K562 (cell line): ENCODE results near the gene TSPAN32. TPM values are rescaled to one million over a fixed set of nuclear protein-coding genes. Genes with fewer than 3 reads are reported as not detected.

ENCODE experiments used
- ATAC-seq: fragments of 200-7000 bp; cut with Tn5 transposase; 3 replicates; pipeline ENCODE4 v1.9.1; 2020; ENCODE audit warnings: moderate library complexity
- BruUV-seq: library from RNA; stranded (reverse); fragments of 400-500 nt; replicated peaks from 2 replicates; lab custom pipeline; 2021; lab: Mats Ljungman, UMichigan
- CTCF ChIA-PET: fragments of 300-600 bp; formaldehyde crosslinking; extraction: SDS; loops from one replicate; lab custom pipeline; 2021; ENCODE audit warnings: low intra/inter-chr PET ratio; lab: Yijun Ruan, JAX
- POLR2A ChIA-PET: fragments of 300-600, 350-650 bp; sonication (Branson Sonifier 250); formaldehyde crosslinking; extraction: SDS; loops from one replicate; lab custom pipeline; 2021; ENCODE audit warnings: antibody characterized with exemption, inconsistent platforms; lab: Yijun Ruan, JAX
- DNase-seq, 4 experiments: peaks; one replicate each; pipeline versions ENCODE4 v3.0.0 to v3.0.0-alpha.2; 2011 to 2018; ENCODE audit warnings: low spot score in 3 of 4, mixed read lengths in 3 of 4; ENCODE audit errors: extremely low read depth in 1 of 4
- FAIRE-seq: peaks from 2 replicates; lab custom pipeline; 2011; peaks lifted over from hg19 to GRCh38; lab: Jason Lieb, UNC
- H2AFZ ChIP-seq: 2 replicates; pipeline ENCODE4 v1.6.0; 2011; ENCODE audit warnings: low read depth, low read length, control low read depth, inconsistent platforms
- H3K27ac ChIP-seq: fragments of 200-600 bp; 3 replicates; pipeline ENCODE4 v1.8.0; 2011; ENCODE audit warnings: low read depth, mild to moderate bottlenecking, control low read depth, inconsistent platforms, low read length, moderate library complexity, mixed read lengths; ENCODE audit errors: extremely low read depth
- H3K27me3 ChIP-seq, 2 experiments: fragments of 300-600 bp in 1 of 2; 2 replicates in 1 of 2; 3 replicates in 1 of 2; pipeline versions ENCODE4 v1.6.0 to v1.8.0; 2011; ENCODE audit warnings: inconsistent platforms in 2 of 2, low read length in 2 of 2, mild to moderate bottlenecking in 1 of 2, mixed read lengths in 1 of 2, moderate library complexity in 1 of 2; ENCODE audit not compliant: control insufficient read depth in 2 of 2, insufficient read depth in 2 of 2
- H3K36me3 ChIP-seq: fragments of 300-600 bp; 3 replicates; pipeline ENCODE4 v1.8.0; 2011; ENCODE audit warnings: mild to moderate bottlenecking, low read length, inconsistent platforms; ENCODE audit not compliant: control insufficient read depth, insufficient read depth
- H3K4me1 ChIP-seq, 2 experiments: fragments of 200-600 bp in 1 of 2; replicated peaks in 1 of 2; 2 replicates in 1 of 2; 3 replicates in 1 of 2; pipeline versions ENCODE4 v1.5.1 to v1.8.0; 2011; ENCODE audit warnings: inconsistent platforms in 2 of 2, low read length in 2 of 2, mild to moderate bottlenecking in 1 of 2, mixed read lengths in 1 of 2, moderate library complexity in 1 of 2; ENCODE audit not compliant: control insufficient read depth in 2 of 2, insufficient read depth in 2 of 2
- H3K4me2 ChIP-seq: 2 replicates; pipeline ENCODE4 v1.6.1; 2011; ENCODE audit warnings: low read length, control low read depth, inconsistent platforms, mixed read lengths; ENCODE audit not compliant: insufficient read depth
- H3K4me3 ChIP-seq: fragments of 200-600 bp; sonication (generic), shearing (Covaris generic); 2 replicates; pipeline ENCODE4 v1.5.1; 2016; ENCODE audit warnings: control low read depth, inconsistent platforms
- H3K79me2 ChIP-seq: fragments of 200-600 bp; 3 replicates; pipeline ENCODE4 v1.8.0; 2011; ENCODE audit warnings: low read length, inconsistent platforms; ENCODE audit not compliant: control insufficient read depth, insufficient read depth
- H3K9ac ChIP-seq, 2 experiments: 2 replicates each; pipeline versions ENCODE4 v1.6.0 to v1.6.1; 2011; ENCODE audit warnings: low read depth in 2 of 2, low read length in 2 of 2, control low read depth in 1 of 2, inconsistent platforms in 1 of 2, mild to moderate bottlenecking in 1 of 2, mixed read lengths in 1 of 2; ENCODE audit not compliant: insufficient read depth in 1 of 2
- H3K9me1 ChIP-seq: one replicate; pipeline ENCODE4 v1.6.0; 2011; ENCODE audit warnings: inconsistent platforms, mild to moderate bottlenecking, low read length, moderate library complexity; ENCODE audit not compliant: control insufficient read depth, insufficient read depth
- H3K9me3 ChIP-seq: replicated peaks from 2 replicates; pipeline ENCODE4 v1.5.1; 2011; ENCODE audit warnings: low read depth, low read length, inconsistent platforms; ENCODE audit not compliant: control insufficient read depth, insufficient read depth
- H4K20me1 ChIP-seq: replicated peaks from 2 replicates; pipeline ENCODE4 v1.6.1; 2011; ENCODE audit warnings: low read length, inconsistent platforms, mixed read lengths; ENCODE audit not compliant: control insufficient read depth, insufficient read depth
- CBX1 ChIP-seq: sonication (generic); IDR thresholded peaks from 2 replicates; pipeline ENCODE4 v1.6.1; 2016; ENCODE audit warnings: antibody characterized with exemption, low read depth, mild to moderate bottlenecking
- ESRRA ChIP-seq: fragments of 450-650 bp; IDR thresholded peaks from 2 replicates; pipeline ENCODE4 v1.6.1; 2014; ENCODE audit warnings: low read depth, mild to moderate bottlenecking, moderate library complexity, borderline replicate concordance
- HMG20A ChIP-seq: fragments of 450-650 bp; formaldehyde crosslinking; conservative IDR thresholded peaks from 2 replicates; pipeline ENCODE4 v1.4.0; 2020; ENCODE audit warnings: mild to moderate bottlenecking, mixed read lengths
- NFIC ChIP-seq: fragments of 450-650 bp; IDR thresholded peaks from 2 replicates; pipeline ENCODE4 v1.6.1; 2017; ENCODE audit warnings: mild to moderate bottlenecking, inconsistent platforms
- NR1H2 ChIP-seq: sonication (generic); formaldehyde crosslinking; IDR thresholded peaks from 2 replicates; pipeline ENCODE4 v1.4.0; 2020; ENCODE audit warnings: mild to moderate bottlenecking, missing genetic modification reagents
- PCBP2 ChIP-seq: fragments of 200-400 bp; formaldehyde crosslinking; IDR thresholded peaks from 2 replicates; pipeline ENCODE4 v1.6.1; 2018; ENCODE audit warnings: low read length, low read depth, mild to moderate bottlenecking, moderate library complexity; ENCODE audit not compliant: poor library complexity, severe bottlenecking
- PPARD ChIP-seq: fragments of 250-450 bp; sonication (Bioruptor Pico); IDR thresholded peaks from 2 replicates; pipeline ENCODE4 v1.8.0; 2022; ENCODE audit warnings: inconsistent platforms, mild to moderate bottlenecking, moderate library complexity
- TRIM28 ChIP-seq: fragments of 450-650 bp; IDR thresholded peaks from 2 replicates; pipeline ENCODE4 v1.6.1; 2017
- ZNF277 ChIP-seq: fragments of 250-450 bp; sonication (Bioruptor Pico); IDR thresholded peaks from 2 replicates; pipeline ENCODE4 v1.8.0; 2022; ENCODE audit warnings: inconsistent platforms, mild to moderate bottlenecking, moderate library complexity, borderline replicate concordance
- WGBS: fragments of 100-300 bp; shearing (Covaris generic); methylation state at CpG from one replicate; pipeline ENCODE4 v1.1.6; 2016; ENCODE audit warnings: low coverage, mixed read lengths; ENCODE audit not compliant: insufficient coverage; ENCODE audit errors: missing lambda C conversion rate; 5-methylcytosine and 5-hydroxymethylcytosine counted together
- in situ Hi-C: fragments of 300-500 bp; cut with MboI; formaldehyde crosslinking; loops from 4 replicates; pipeline ENCODE4 v1.15.0; 2018; ENCODE audit warnings: inconsistent platforms, mixed read lengths
- intact Hi-C: fragments of 100-400 bp; cut with micrococcal nuclease; formaldehyde crosslinking; loops from 2 replicates; pipeline ENCODE4 v1.14.2; 2022
- polyA plus RNA-seq, 8 experiments: library from polyadenylated mRNA; depleted of rRNA in 4 of 8; stranded (reverse) in 5 of 8; unstranded in 3 of 8; fragments of >200 nt; fragmentation: Nextera tagmentation in 2 of 8; fragmentation: Illumina TruSeq in 1 of 8; extraction: Ambion mirVana in 2 of 8; extraction: Trizol in 1 of 8; gene quantifications; 2 replicates each; pipeline versions ENCODE4 v1.2.1 to v1.2.3, GENCODE V29; 2011 to 2014; ENCODE audit warnings: inconsistent platforms in 1 of 8, missing spikeins in 1 of 8
- total RNA-seq, 7 experiments: library from RNA; depleted of rRNA in 6 of 7; stranded (reverse); fragments of >200 nt in 6 of 7; fragmentation: Illumina TruSeq in 2 of 7; extraction: Trizol in 2 of 7; gene quantifications; 2 replicates each; pipeline versions ENCODE4 v1.2.1 to v1.2.3, GENCODE V29; 2011 to 2021; ENCODE audit warnings: low replicate concordance in 1 of 7

The TSPAN32 gene
- total and polyA plus RNA-seq, 9 of the 15 experiments (the other 6 are each of a cell fraction or from before 2014, with no cell fraction given), result 0.21 to 7.3 (median 2.6) TPM

- FAIRE-seq (no peak), ATAC-seq (no peak), DNase-seq (no peak)
- Histone ChIP-seq H3K79me2 (peaks cover 14% of the 10 kb centered on the region; the same call in 2 of the 3 replicates), H3K36me3 (no peaks in the 10 kb centered on the region), H3K27ac (no peak overlapping the region), H3K9ac (no peak overlapping the region), H2AFZ (no peak overlapping the region), H4K20me1 (no peaks in the 10 kb centered on the region), H3K4me3 (no peak overlapping the region), H3K4me1 (peaks cover 44 to 74% of the 10 kb centered on the region in 2 experiments), H3K27me3 (0 out of 5 replicates have a peak, but pooled peaks cover 0 to 5% of the 10 kb centered on the region in 2 experiments), H3K4me2 (no peak overlapping the region), H3K9me3 (no peaks in the 10 kb centered on the region), H3K9me1 (no peaks in the 10 kb centered on the region)
- in situ Hi-C loops, result loop anchor here (5.0 kb wide), 1 partner anchor 97 kb away; no protein-coding TSS in a partner anchor
- CTCF ChIA-PET, result interaction anchor here (0.6 to 3.2 kb wide), 3 partner anchors 102 to 116 kb away, joined by 3 to 21 read pairs (median 9); no protein-coding TSS in a partner anchor
- POLR2A ChIA-PET, result interaction anchor here (0.8 kb wide), 1 partner anchor 83 kb away, joined by 3 read pairs; no protein-coding TSS in a partner anchor
- intact Hi-C loops, result loop anchor here (1.0 to 10.0 kb wide), 3 partner anchors 102 to 595 kb away; no protein-coding TSS in a partner anchor
- no peak for TF ChIP-seq HMG20A (CRISPR knock-in tag)
- no peak for TF ChIP-seq PPARD
- no peak for TF ChIP-seq NFIC
- no peak for TF ChIP-seq PCBP2
- TF ChIP-seq NR1H2 (CRISPR knock-in tag), result no peak
- TF ChIP-seq ZNF277 (CRISPR knock-in tag), result no peak
- TF ChIP-seq CBX1, result no peak
- no peak for TF ChIP-seq TRIM28
- no peak for TF ChIP-seq ESRRA
- BruUV-seq, result no TSS peak
- WGBS, result 68% methylated on average over 4 of the region's 10 CpGs
Observed at GRCh38 chr11:2299773-2300172, 2.0 kb upstream of the TSPAN32 start.
